HG03066 (cell line): ENCODE data around the gene ZFYVE26.
"Not testable (repeated sequence)": the region's sequence is repeated elsewhere in the genome, so short reads cannot be mapped to it uniquely, and the experiment has no call there.

ENCODE experiments used
- ATAC-seq: cut with Tn5 transposase; IDR thresholded peaks from one replicate; pipeline ENCODE4 v1.9.1; 2021; ENCODE audit warnings: low read depth; ENCODE audit not compliant: unreplicated experiment

Gene ZFYVE26

GRCh38 chr14:67759916-67760315 is 56.5 kb downstream of the ZFYVE26 start:
- ATAC-seq = no peak

- ATAC-seq = no peak
Observed at GRCh38 chr14:67757175-67757574, 59.2 kb downstream of the ZFYVE26 start.

- ATAC-seq = no peak
Observed at GRCh38 chr14:67756496-67756895, 59.9 kb downstream of the ZFYVE26 start.

- no peak for ATAC-seq
Observed at GRCh38 chr14:67749341-67750084, 66.9 kb downstream of the ZFYVE26 start.

GRCh38 chr14:67748312-67748711 is 68.1 kb downstream of the ZFYVE26 start:
- no peak for ATAC-seq

- no peak for ATAC-seq
Observed at GRCh38 chr14:67746927-67747326, 69.5 kb downstream of the ZFYVE26 start.

GRCh38 chr14:67744046-67744445 is 72.3 kb downstream of the ZFYVE26 start:
- no peak for ATAC-seq

- ATAC-seq = no peak
Observed at GRCh38 chr14:67738740-67739504, 77.5 kb downstream of the ZFYVE26 start.

- ATAC-seq = no peak
Observed at GRCh38 chr14:67736771-67737170, 79.6 kb downstream of the ZFYVE26 start.

GRCh38 chr14:67735336-67736147 is 80.8 kb downstream of the ZFYVE26 start:
- no peak for ATAC-seq

GRCh38 chr14:67734675-67735074 is 81.7 kb downstream of the ZFYVE26 start:
- no peak for ATAC-seq

- ATAC-seq = no peak
Observed at GRCh38 chr14:67733616-67734015, 82.8 kb downstream of the ZFYVE26 start.

GRCh38 chr14:67729072-67729885 is 87.1 kb downstream of the ZFYVE26 start:
- no peak for ATAC-seq

- ATAC-seq = no peak
Observed at GRCh38 chr14:67728258-67728657, 88.1 kb downstream of the ZFYVE26 start.

- no peak for ATAC-seq
Observed at GRCh38 chr14:67727361-67727760, 89.0 kb downstream of the ZFYVE26 start.

GRCh38 chr14:67725171-67725570 is 91.2 kb downstream of the ZFYVE26 start:
- no peak for ATAC-seq

GRCh38 chr14:67722293-67722692 is 94.1 kb downstream of the ZFYVE26 start:
- ATAC-seq = no peak

- no peak for ATAC-seq
Observed at GRCh38 chr14:67721875-67722274, 94.5 kb downstream of the ZFYVE26 start.

- ATAC-seq = no peak
Observed at GRCh38 chr14:67719866-67720265, 96.5 kb downstream of the ZFYVE26 start.

GRCh38 chr14:67719385-67719784 is 97.0 kb downstream of the ZFYVE26 start:
- not testable (repeated sequence) for ATAC-seq
